ENCODE results near the gene BTRC. TPM values are rescaled to one million over a fixed set of nuclear protein-coding genes. Genes with fewer than 3 reads are reported as not detected.

Gene BTRC
- total RNA-seq, 2 donors from 2014 or later = 16.0 to 25.4 TPM

- H3K4me3 ChIP-seq = no peak overlapping the region
- H3K27me3 ChIP-seq (replicated peaks; ENCODE audit: insufficient read depth) = no peaks in the 10 kb centered on the region
- no peak overlapping the region for H3K27ac ChIP-seq
- no peaks in the 10 kb centered on the region for H3K4me1 ChIP-seq (replicated peaks)
- H3K9me3 ChIP-seq = no peaks in the 10 kb centered on the region
- TF ChIP-seq CTCF (IDR thresholded peaks at IDR 0.05) (peak in 3 of 4 experiments; percentile 18 to 25 (median 19)), POLR2A (IDR thresholded peaks at IDR 0.05) (no peak)
- intact Hi-C loops (cut with DNase I) = no loop called here
- H3K36me3 ChIP-seq = no peaks in the 10 kb centered on the region
- no peak for DNase-seq (ENCODE audit: low spot score)
Observed at GRCh38 chr10:101536800-101537199, 182.8 kb downstream of the BTRC start.

DNA sequence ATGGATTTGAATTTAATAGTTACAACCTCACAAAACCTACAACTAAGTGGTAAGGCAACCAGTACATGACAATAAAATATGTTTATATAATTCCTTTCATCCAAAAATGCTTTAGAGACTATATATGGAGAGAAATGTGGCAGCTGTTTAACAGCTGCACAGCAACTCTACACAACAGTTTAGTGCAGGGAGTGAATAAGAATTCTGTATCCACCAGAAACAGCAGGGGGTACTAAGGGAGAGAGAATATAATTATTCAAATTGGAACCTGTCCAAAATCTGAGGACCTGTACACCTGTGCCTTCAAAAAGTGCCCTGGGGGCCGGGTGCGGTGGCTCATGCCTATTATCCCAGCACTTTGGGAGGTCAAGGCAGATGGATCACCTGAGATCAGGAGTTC, 184.5 kb downstream of the BTRC start:
- WGBS = 95% methylated on average over 2 of the region's 2 CpGs
- H3K36me3 ChIP-seq = no peaks in the 10 kb centered on the region
- TF ChIP-seq CTCF (IDR thresholded peaks at IDR 0.05) (no peak), POLR2A (IDR thresholded peaks at IDR 0.05) (no peak), POLR2AphosphoS5 (IDR thresholded peaks at IDR 0.05) (no peak)
- no peak for DNase-seq (ENCODE audit: low spot score)
- H3K27me3 ChIP-seq (replicated peaks; ENCODE audit: insufficient read depth) = no peaks in the 10 kb centered on the region
- H3K4me1 ChIP-seq (replicated peaks) = no peaks in the 10 kb centered on the region
- H3K4me3 ChIP-seq = no peak overlapping the region
- intact Hi-C loops (cut with DNase I) = no loop called here
- H3K27ac ChIP-seq = no peak overlapping the region
- H3K9me3 ChIP-seq = no peaks in the 10 kb centered on the region

DNA sequence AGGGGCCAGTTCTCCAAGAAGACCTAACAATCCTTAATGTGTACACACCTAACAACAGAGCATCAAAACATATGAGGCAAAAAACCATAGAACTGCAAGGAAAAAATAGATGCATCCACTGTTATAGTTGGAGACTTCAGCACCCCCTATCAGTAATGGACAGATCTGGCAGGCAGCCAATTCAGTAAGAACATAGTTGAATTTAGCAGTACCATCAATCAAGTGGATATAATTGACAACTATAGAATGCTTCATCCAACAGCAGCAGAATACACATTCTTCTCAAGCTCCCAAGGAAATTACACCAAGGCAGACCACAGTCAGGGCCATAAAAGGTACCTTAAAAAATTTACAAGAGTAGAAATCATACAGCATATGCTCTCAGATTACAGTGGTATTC, 191.9 kb downstream of the BTRC start:
- TF ChIP-seq CTCF (IDR thresholded peaks at IDR 0.05) = no peak
- TF ChIP-seq POLR2AphosphoS5 (IDR thresholded peaks at IDR 0.05) = no peak
- TF ChIP-seq POLR2A (IDR thresholded peaks at IDR 0.05) = no peak
- Histone ChIP-seq H3K27me3 (replicated peaks; ENCODE audit: insufficient read depth) (no peaks in the 10 kb centered on the region), H3K4me3 (no peak overlapping the region), H3K4me1 (replicated peaks) (no peaks in the 10 kb centered on the region), H3K27ac (no peak overlapping the region), H3K9me3 (no peaks in the 10 kb centered on the region), H3K36me3 (no peaks in the 10 kb centered on the region)
- no peak for DNase-seq (ENCODE audit: low spot score)
- intact Hi-C loops (cut with DNase I) = no loop called here

GRCh38 chr10:101550965-101551364, 197.0 kb downstream of the BTRC start:
- no peak for DNase-seq (ENCODE audit: low spot score)
- Histone ChIP-seq H3K36me3 (no peaks in the 10 kb centered on the region), H3K4me1 (replicated peaks) (no peaks in the 10 kb centered on the region), H3K4me3 (no peak overlapping the region), H3K9me3 (no peaks in the 10 kb centered on the region), H3K27ac (no peak overlapping the region), H3K27me3 (replicated peaks; ENCODE audit: insufficient read depth) (no peaks in the 10 kb centered on the region)
- intact Hi-C loops (cut with DNase I) = no loop called here
- TF ChIP-seq POLR2A (IDR thresholded peaks at IDR 0.05) (no peak), CTCF (IDR thresholded peaks at IDR 0.05) (no peak), POLR2AphosphoS5 (IDR thresholded peaks at IDR 0.05) (no peak)
- WGBS = 90% methylated on average over 2 of the region's 2 CpGs

DNA sequence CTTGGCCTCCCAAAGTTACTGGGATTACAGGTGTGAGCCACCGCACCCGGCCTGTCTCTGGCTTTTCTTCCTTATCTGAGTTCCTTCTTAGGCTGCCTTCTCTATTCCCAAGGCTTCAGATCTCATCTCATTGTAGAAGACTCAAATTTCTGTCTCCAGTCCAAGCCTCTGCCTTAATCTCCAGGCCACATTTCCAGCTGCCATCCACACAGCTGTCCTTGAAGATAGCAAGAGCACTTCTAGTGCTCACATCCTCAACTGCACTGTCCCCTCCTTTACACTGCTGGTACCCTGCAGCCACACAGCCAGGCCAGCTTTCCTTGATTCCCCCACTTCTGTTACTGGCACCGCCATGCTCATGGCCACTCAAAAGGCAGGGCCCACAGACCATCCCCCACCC, 198.5 kb downstream of the BTRC start:
- Histone ChIP-seq H3K27ac (no peak overlapping the region), H3K36me3 (no peaks in the 10 kb centered on the region), H3K4me1 (replicated peaks) (no peaks in the 10 kb centered on the region), H3K4me3 (no peak overlapping the region), H3K27me3 (replicated peaks; ENCODE audit: insufficient read depth) (no peaks in the 10 kb centered on the region), H3K9me3 (no peaks in the 10 kb centered on the region)
- WGBS = 93% methylated on average over 3 of the region's 3 CpGs
- no peak for TF ChIP-seq POLR2AphosphoS5 (IDR thresholded peaks at IDR 0.05)
- no peak for TF ChIP-seq POLR2A (IDR thresholded peaks at IDR 0.05)
- no peak for TF ChIP-seq CTCF (IDR thresholded peaks at IDR 0.05)
- intact Hi-C loops (cut with DNase I) = no loop called here
- no peak for DNase-seq (ENCODE audit: low spot score)

Data from prostate gland (tissue), 2 donors.